ENCODE results near the gene TFF3.
"Not testable (repeated sequence)": the region's sequence is repeated elsewhere in the genome, so short reads cannot be mapped to it uniquely, and the experiment has no call there.

TFF3 gene

DNA sequence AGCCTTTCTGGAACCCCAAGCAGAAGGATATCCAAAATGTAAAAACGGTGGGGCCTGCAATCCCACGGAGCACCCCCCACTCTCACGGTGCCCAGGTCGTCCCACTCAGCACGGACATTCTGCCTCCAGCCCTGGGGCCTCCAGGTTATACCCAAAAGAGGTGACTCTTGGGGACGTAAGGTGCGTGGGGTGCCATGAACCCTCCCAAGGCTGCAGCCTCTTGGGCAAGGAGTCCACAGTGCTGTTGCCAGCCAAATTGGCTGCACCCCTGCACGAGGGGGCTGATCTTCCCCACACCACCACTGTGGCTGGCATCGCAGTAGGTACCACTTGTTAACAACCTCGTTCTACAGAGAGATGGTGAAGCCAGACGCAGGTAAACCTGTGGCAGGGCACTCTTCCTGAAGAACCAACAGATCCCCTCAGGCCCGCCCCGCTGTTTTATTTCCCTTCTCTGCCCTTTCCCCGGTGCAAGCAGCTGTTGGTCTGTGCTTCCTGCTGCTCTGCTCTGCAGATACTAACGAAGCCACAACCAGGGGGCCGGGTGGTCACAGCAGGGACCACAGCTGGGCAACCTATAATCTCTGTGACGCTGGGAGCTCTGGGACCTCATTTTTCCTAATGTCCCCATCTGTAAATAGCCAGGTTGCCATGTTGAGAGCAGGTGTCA lies 8.7 kb downstream of the TFF3 start:
- no peak for DNase-seq (ENCODE audit: low read depth in 2 of 3, low spot score in 1 of 3)

GRCh38 chr21:42305707-42306147 lies 9.5 kb downstream of the TFF3 start:
- no peak for DNase-seq (ENCODE audit: low read depth in 2 of 3, low spot score in 1 of 3)

- DNase-seq (ENCODE audit: low read depth in 2 of 3, low spot score in 1 of 3), result no peak
Measured at GRCh38 chr21:42304556-42305454, 10.4 kb downstream of the TFF3 start.

GRCh38 chr21:42303443-42303842 lies 11.8 kb downstream of the TFF3 start:
- DNase-seq (ENCODE audit: low read depth in 2 of 3, low spot score in 1 of 3), result no peak

- no peak for DNase-seq (ENCODE audit: low read depth in 2 of 3, low spot score in 1 of 3)
Measured at GRCh38 chr21:42302794-42303193, 12.4 kb downstream of the TFF3 start.

- DNase-seq (ENCODE audit: low read depth in 2 of 3, low spot score in 1 of 3), result no peak
Measured at GRCh38 chr21:42302076-42302650, 13.0 kb downstream of the TFF3 start.

- DNase-seq (ENCODE audit: low read depth in 2 of 3, low spot score in 1 of 3), result no peak
Measured at GRCh38 chr21:42301371-42302075, 13.7 kb downstream of the TFF3 start.

DNA sequence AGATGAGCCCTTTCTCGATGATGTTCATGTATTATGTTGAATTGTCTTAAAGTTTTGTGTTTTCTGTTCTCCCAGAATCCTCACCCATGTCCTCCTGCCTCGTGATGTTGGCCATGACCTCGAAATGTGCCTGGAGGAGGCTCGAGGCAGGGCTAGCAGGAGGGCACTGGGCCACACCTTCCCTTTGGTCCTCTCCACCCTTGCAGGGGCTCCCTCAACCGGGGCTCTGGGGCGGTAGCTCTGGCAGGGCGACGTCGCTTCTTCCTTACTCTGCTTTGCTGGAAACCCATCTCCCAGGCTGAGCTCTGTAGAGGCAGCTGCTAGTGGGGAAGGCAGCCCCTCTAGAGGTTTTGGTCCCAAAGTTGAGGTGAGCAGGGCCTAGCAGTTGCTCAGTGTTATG lies 14.3 kb downstream of the TFF3 start:
- no peak for DNase-seq (ENCODE audit: low read depth in 2 of 3, low spot score in 1 of 3)

DNA sequence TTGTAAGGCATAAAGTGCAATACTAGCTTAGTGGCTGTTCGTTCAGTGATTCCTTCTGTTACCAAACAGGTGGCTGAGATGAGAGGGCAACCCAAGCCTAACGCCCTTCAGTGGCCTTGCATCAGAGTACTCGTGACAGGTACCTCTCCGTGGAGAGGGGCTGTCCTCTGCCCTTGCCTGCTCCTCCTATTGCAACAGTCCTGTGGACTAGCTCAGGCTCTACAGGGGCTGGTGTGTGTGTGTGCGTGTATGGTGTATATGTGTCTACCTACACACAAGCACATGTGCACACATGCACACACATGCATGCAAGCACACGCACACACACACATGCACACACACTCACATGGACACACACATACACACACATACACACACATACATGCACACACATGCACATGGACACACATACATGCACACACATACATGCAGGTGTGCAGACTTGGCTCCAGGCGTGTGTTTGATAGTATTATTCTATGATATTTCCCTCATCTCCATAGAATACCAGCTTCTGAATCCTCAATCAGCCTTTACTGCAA lies 15.1 kb downstream of the TFF3 start:
- DNase-seq (ENCODE audit: low read depth in 2 of 3, low spot score in 1 of 3), result no peak

- DNase-seq (ENCODE audit: low read depth in 2 of 3, low spot score in 1 of 3), result peak; percentile 5 to 14 (median 7)
Measured at GRCh38 chr21:42299324-42300044, 15.7 kb downstream of the TFF3 start.

DNA sequence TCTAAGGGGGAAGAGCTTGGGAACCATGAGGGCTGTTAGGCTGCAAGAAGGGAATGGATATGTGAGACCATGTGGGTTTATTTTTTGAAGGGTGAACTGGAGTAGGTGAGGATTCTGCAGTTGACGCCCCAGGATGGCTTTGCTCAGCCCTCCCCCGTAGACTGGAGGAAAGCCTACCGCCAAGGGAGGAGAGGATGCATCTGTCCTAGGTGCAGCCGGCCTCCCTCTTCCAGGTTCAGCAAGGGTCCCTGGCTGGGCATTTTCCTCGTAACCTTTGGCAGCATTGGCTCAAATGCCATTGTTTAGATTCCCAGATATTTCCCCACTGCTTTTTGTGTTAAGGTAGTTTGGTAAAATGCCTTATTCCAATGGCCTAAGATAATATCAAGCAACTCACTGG lies 16.6 kb downstream of the TFF3 start:
- DNase-seq (ENCODE audit: low read depth in 2 of 3, low spot score in 1 of 3), result no peak

DNA sequence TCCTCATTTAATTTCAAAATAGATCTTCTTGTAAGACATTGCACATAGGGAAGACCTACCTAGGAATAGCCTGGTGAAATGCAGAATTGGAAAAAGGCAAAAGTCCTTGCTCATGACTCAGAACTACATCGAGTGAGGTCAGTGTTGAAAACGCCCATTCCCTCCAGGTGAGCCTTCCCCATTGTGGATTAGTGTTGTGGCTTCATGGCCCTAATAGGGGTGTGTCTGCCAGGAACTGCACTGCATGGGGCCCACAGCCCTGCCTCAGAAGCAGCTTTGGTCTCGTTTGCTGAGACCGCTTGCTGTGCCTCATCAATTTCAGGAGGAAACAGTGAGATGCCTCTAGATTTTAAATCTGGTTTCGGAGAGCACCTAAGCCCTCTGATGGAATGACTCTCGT lies 17.0 kb downstream of the TFF3 start:
- no peak for DNase-seq (ENCODE audit: low read depth in 2 of 3, low spot score in 1 of 3)

GRCh38 chr21:42297377-42297776 lies 17.8 kb downstream of the TFF3 start:
- DNase-seq (ENCODE audit: low read depth in 2 of 3, low spot score in 1 of 3), result no peak

GRCh38 chr21:42296501-42296900 lies 18.7 kb downstream of the TFF3 start:
- DNase-seq (ENCODE audit: low read depth in 2 of 3, low spot score in 1 of 3), result no peak

DNA sequence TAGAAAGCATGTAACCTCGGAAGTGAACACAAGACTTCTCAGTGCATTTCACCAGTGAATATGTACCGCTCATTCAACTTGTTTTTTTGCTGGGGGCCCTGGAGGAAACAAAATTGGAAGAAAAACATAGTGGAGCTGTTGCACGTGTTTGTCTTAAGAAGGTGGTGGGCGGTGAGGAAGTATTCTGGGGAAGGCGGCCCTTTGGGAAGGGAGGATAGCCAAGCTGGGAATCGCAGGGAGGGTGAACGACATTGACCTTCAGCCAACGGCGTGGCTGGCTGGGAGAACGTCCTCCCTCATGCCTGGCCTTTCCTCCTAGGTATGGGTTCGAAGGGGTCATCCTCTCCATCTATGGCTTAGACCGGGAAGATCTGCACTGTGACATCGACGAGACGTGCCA lies 19.4 kb downstream of the TFF3 start:
- no peak for DNase-seq (ENCODE audit: low read depth in 2 of 3, low spot score in 1 of 3)

- no peak for DNase-seq (ENCODE audit: low read depth in 2 of 3, low spot score in 1 of 3)
Measured at GRCh38 chr21:42294273-42294880, 20.8 kb downstream of the TFF3 start.

GRCh38 chr21:42293649-42294272 lies 21.4 kb downstream of the TFF3 start:
- no peak for DNase-seq (ENCODE audit: low read depth in 2 of 3, low spot score in 1 of 3)

GRCh38 chr21:42292563-42293142 lies 22.6 kb downstream of the TFF3 start:
- DNase-seq (ENCODE audit: low read depth in 2 of 3, low spot score in 1 of 3), result not testable (repeated sequence)

All from stimulated activated CD4-positive, alpha-beta T cell treated with anti-CD3 and anti-CD28 coated beads, Interleukin-12 subunit alpha, Interleukin-12 subunit beta, amount 100 ng/mL, for 48 hours (primary cell).